Spleen (tissue), 11 donors: ENCODE measurements around the gene TUBA4B. TPM values are rescaled to one million over a fixed set of nuclear protein-coding genes. Genes with fewer than 3 reads are reported as not detected.

Source experiments
- DNase-seq: peaks from one replicate; pipeline ENCODE4 v3.0.0-alpha.2; 2020
- H3K27ac ChIP-seq, 8 donors: fragments of 200-600 bp; sonication (generic) in 7 of 8; 1 replicate in 4 of 8; 2 replicates in 4 of 8; pipeline versions ENCODE4 v1.5.0 to v1.8.0; 2016 to 2021; ENCODE audit warnings: inconsistent platforms in 4 of 8, mild to moderate bottlenecking in 4 of 8, moderate library complexity in 1 of 8
- H3K27me3 ChIP-seq, 7 donors: fragments of 200-600 bp; sonication (generic) in 6 of 7; replicated peaks in 1 of 7; 1 replicate in 4 of 7; 2 replicates in 3 of 7; pipeline versions ENCODE4 v1.5.0 to v1.8.0; 2016 to 2021; ENCODE audit warnings: inconsistent platforms in 3 of 7, mild to moderate bottlenecking in 1 of 7
- H3K36me3 ChIP-seq, 6 donors: fragments of 200-600 bp; sonication (generic) in 5 of 6; 1 replicate in 4 of 6; 2 replicates in 2 of 6; pipeline versions ENCODE4 v1.5.0 to v1.8.0; 2016 to 2021; ENCODE audit warnings: inconsistent platforms in 2 of 6
- H3K4me1 ChIP-seq, 6 donors: fragments of 200-600 bp; sonication (generic) in 5 of 6; 1 replicate in 3 of 6; 2 replicates in 3 of 6; pipeline versions ENCODE4 v1.5.0 to v1.8.0; 2016 to 2021; ENCODE audit warnings: inconsistent platforms in 3 of 6
- H3K4me3 ChIP-seq, 8 donors: fragments of 200-600 bp; sonication (generic) in 7 of 8; 1 replicate in 4 of 8; 2 replicates in 4 of 8; pipeline versions ENCODE4 v1.5.0 to v1.8.0; 2016 to 2021; ENCODE audit warnings: inconsistent platforms in 4 of 8, mild to moderate bottlenecking in 4 of 8, moderate library complexity in 2 of 8
- H3K9me3 ChIP-seq, 8 donors: fragments of 200-600 bp; sonication (generic) in 7 of 8; 1 replicate in 4 of 8; 2 replicates in 4 of 8; pipeline versions ENCODE4 v1.5.0 to v1.8.0; 2016 to 2021; ENCODE audit warnings: inconsistent platforms in 4 of 8
- CTCF ChIP-seq, 11 experiments: fragments of 200-600 bp in 7 of 11; fragments of 450-650 bp in 4 of 11; sonication (generic) in 4 of 11; IDR thresholded peaks in 8 of 11; conservative IDR thresholded peaks in 3 of 11; 1 replicate in 7 of 11; 2 replicates in 4 of 11; pipeline versions ENCODE4 v1.4.0 to v1.8.0; 2016 to 2021; ENCODE audit warnings: antibody characterized with exemption in 11 of 11, inconsistent platforms in 4 of 11, mild to moderate bottlenecking in 1 of 11
- POLR2A ChIP-seq, 3 donors: fragments of 450-650 bp; IDR thresholded peaks; one replicate each; pipeline ENCODE4 v1.5.1; 2017; ENCODE audit warnings: antibody characterized with exemption in 3 of 3, mild to moderate bottlenecking in 1 of 3
- POLR2AphosphoS5 ChIP-seq, 3 donors: sonication (generic); formaldehyde crosslinking; IDR thresholded peaks; one replicate each; pipeline ENCODE4 v1.5.1; 2017; ENCODE audit warnings: antibody characterized with exemption in 3 of 3
- WGBS, 5 donors: extraction: QIAGEN DNeasy Blood & Tissue Kit in 3 of 5; methylation state at CpG; one replicate each; pipeline versions ENCODE4 v1.1.5 to v1.1.7; 2013 to 2018; 5-methylcytosine and 5-hydroxymethylcytosine counted together
- intact Hi-C: fragments of 100-400 bp; cut with DNase I; formaldehyde crosslinking; loops from one replicate; pipeline ENCODE4 v1.15.0; 2023; ENCODE audit warnings: low total_unique reads
- polyA plus RNA-seq, 3 donors: library from polyadenylated mRNA; stranded (reverse); fragments of 200-250 nt; gene quantifications; one replicate each; pipeline ENCODE4 v1.2.1, GENCODE V29; 2013
- total RNA-seq, 7 donors: library from RNA; depleted of rRNA in 3 of 7; stranded (reverse); fragments of >200 nt in 3 of 7; fragmentation: NEBNext Ultra II Directional in 4 of 7; extraction: Animal tissue kit (Norgen Biotek cat#: 25700) in 4 of 7; gene quantifications; one replicate each; pipeline versions ENCODE4 v1.1.0 to v1.2.1, GENCODE V29; 2016 to 2021
- donor health status: healthy with polysubstance abuse.
- donor health status: DM: no; HTN: no; CAD: no; lungs with moderate emphysema.
- donor health status: DM: no; HTN: no; CAD: no.
- donor health status: Bipolar disorder and iron deficiency.
- donor health status: healthy.
- donor health status: DM: no; HTN: no; CAD: no.
- donor health status: DM: yes; HTN: yes; CAD: no.

TUBA4B gene
- total and polyA plus RNA-seq, 10 donors, result not detected

- no peaks in the 10 kb centered on the region for H3K36me3 ChIP-seq
- TF ChIP-seq POLR2A (IDR thresholded peaks at IDR 0.05) (no peak), CTCF (IDR thresholded peaks at IDR 0.05 in 8 of 11, conservative IDR thresholded peaks at IDR 0.05 in 3 of 11) (no peak), POLR2AphosphoS5 (IDR thresholded peaks at IDR 0.05) (no peak)
- H3K27ac ChIP-seq, result no peak overlapping the region
- H3K4me1 ChIP-seq, result peaks cover 0 to 27% (median 12%) of the 10 kb centered on the region in 6 donors
- intact Hi-C loops, result no loop called here
- H3K4me3 ChIP-seq, result no peak overlapping the region
- WGBS, 5 donors, result 84 to 100% (median 88%) methylated on average over 1 of the region's 1 CpG
- no peaks in the 10 kb centered on the region for H3K27me3 ChIP-seq
- H3K9me3 ChIP-seq, result no peaks in the 10 kb centered on the region
- DNase-seq, result no peak
Observed at GRCh38 chr2:219266886-219267285, 13.8 kb downstream of the TUBA4B start.

GRCh38 chr2:219268294-219268693, 15.3 kb downstream of the TUBA4B start:
- Histone ChIP-seq H3K27ac (no peak overlapping the region), H3K9me3 (no peaks in the 10 kb centered on the region), H3K4me1 (peaks cover 0 to 27% (median 12%) of the 10 kb centered on the region in 6 donors), H3K4me3 (no peak overlapping the region), H3K27me3 (no peaks in the 10 kb centered on the region), H3K36me3 (no peaks in the 10 kb centered on the region)
- DNase-seq, result no peak
- intact Hi-C loops, result no loop called here
- 74 to 91% (median 88%) methylated on average over 2 of the region's 2 CpGs for WGBS, 5 donors
- TF ChIP-seq POLR2A (IDR thresholded peaks at IDR 0.05) (no peak), CTCF (IDR thresholded peaks at IDR 0.05 in 8 of 11, conservative IDR thresholded peaks at IDR 0.05 in 3 of 11) (no peak), POLR2AphosphoS5 (IDR thresholded peaks at IDR 0.05) (no peak)

GRCh38 chr2:219269362-219270054, 16.5 kb downstream of the TUBA4B start:
- Histone ChIP-seq H3K27ac (no peak overlapping the region), H3K9me3 (no peaks in the 10 kb centered on the region), H3K27me3 (no peaks in the 10 kb centered on the region), H3K36me3 (no peaks in the 10 kb centered on the region), H3K4me1 (peaks cover 0 to 27% (median 12%) of the 10 kb centered on the region in 6 donors), H3K4me3 (no peak overlapping the region)
- peak; percentile 77 for DNase-seq
- 68 to 75% (median 74%) methylated on average over 8 of the region's 8 CpGs for WGBS, 5 donors
- intact Hi-C loops, result no loop called here
- no peak for TF ChIP-seq CTCF (IDR thresholded peaks at IDR 0.05 in 8 of 11, conservative IDR thresholded peaks at IDR 0.05 in 3 of 11)
- peak; percentile 27 to 80 (median 78) for TF ChIP-seq POLR2AphosphoS5 (IDR thresholded peaks at IDR 0.05)

- H3K36me3 ChIP-seq, result no peaks in the 10 kb centered on the region
- intact Hi-C loops, result no loop called here
Observed at GRCh38 chr2:219270055-219270372, 17.0 kb downstream of the TUBA4B start.

More at GRCh38 chr2:219270055-219270372, 17.0 kb downstream of the TUBA4B start:
- TF ChIP-seq POLR2A (IDR thresholded peaks at IDR 0.05) (no peak), POLR2AphosphoS5 (IDR thresholded peaks at IDR 0.05) (no peak), CTCF (IDR thresholded peaks at IDR 0.05 in 8 of 11, conservative IDR thresholded peaks at IDR 0.05 in 3 of 11) (no peak)
- Histone ChIP-seq H3K27ac (no peak overlapping the region), H3K27me3 (no peaks in the 10 kb centered on the region), H3K4me3 (no peak overlapping the region), H3K9me3 (no peaks in the 10 kb centered on the region), H3K4me1 (peaks cover 0 to 27% (median 12%) of the 10 kb centered on the region in 6 donors)
- no peak for DNase-seq
- WGBS, 5 donors, result 87 to 94% (median 89%) methylated on average over 5 of the region's 5 CpGs
